ENCODE data around the gene DENND1A.

The DENND1A gene

DNA sequence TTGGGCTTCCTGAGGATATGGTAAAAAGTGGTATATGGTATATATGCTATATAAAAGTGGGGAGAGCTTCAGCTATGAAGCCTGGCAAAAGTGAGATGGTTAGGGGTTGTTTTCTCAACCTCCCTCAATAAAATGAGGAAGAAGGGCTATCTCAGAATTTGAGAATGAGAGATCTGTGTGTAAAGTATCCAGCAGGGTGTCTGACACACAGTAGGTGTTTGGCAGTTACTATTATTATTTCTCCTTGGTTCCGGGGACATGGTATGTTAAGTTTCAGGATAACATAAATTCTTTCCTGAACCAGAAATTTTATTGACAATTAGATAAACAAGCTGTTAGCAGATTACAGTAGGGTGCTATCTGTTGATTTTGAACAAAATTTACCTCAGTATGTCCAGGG is 94.1 kb downstream of the DENND1A start:
- no peak for TF ChIP-seq EZH2phosphoT487 (IDR thresholded peaks at IDR 0.05; ENCODE audit: borderline replicate concordance)
- TF ChIP-seq, protein P1, sequence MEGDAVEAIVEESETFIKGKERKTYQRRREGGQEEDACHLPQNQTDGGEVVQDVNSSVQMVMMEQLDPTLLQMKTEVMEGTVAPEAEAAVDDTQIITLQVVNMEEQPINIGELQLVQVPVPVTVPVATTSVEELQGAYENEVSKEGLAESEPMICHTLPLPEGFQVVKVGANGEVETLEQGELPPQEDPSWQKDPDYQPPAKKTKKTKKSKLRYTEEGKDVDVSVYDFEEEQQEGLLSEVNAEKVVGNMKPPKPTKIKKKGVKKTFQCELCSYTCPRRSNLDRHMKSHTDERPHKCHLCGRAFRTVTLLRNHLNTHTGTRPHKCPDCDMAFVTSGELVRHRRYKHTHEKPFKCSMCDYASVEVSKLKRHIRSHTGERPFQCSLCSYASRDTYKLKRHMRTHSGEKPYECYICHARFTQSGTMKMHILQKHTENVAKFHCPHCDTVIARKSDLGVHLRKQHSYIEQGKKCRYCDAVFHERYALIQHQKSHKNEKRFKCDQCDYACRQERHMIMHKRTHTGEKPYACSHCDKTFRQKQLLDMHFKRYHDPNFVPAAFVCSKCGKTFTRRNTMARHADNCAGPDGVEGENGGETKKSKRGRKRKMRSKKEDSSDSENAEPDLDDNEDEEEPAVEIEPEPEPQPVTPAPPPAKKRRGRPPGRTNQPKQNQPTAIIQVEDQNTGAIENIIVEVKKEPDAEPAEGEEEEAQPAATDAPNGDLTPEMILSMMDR (conservative IDR thresholded peaks at IDR 0.05; ENCODE audit: low read length), result no peak
- Histone ChIP-seq H3K4me1 (ENCODE audit: insufficient read depth, low read length, poor library complexity, severe bottlenecking) (peaks cover 40% of the 10 kb centered on the region), H3K4me3 (ENCODE audit: low read length, poor library complexity, severe bottlenecking) (peak overlapping the region; percentile 66), H3K4me2 (ENCODE audit: low read depth, low read length, poor library complexity, severe bottlenecking) (peak overlapping the region; percentile 92), H3K9me2 (replicated peaks; ENCODE audit: low read depth, low read length) (no peaks in the 10 kb centered on the region), H3K9me3 (ENCODE audit: insufficient read depth, low read depth, low read length) (no peaks in the 10 kb centered on the region), H3F3A (ENCODE audit: low read depth) (0 out of 2 replicates have a peak, but pooled peaks cover 8% of the 10 kb centered on the region), H3K9ac (ENCODE audit: low read depth, low read length, poor library complexity, severe bottlenecking) (peak overlapping the region; percentile 24), H3K36me3 (ENCODE audit: insufficient read depth, low read length) (no peaks in the 10 kb centered on the region), H3K27me3 (ENCODE audit: insufficient read depth, low read length, poor library complexity, severe bottlenecking) (no peaks in the 10 kb centered on the region), H3K79me2 (ENCODE audit: insufficient read depth, low read length) (no peaks in the 10 kb centered on the region), H2AFZ (ENCODE audit: low read length) (no peak overlapping the region), H4K20me1 (ENCODE audit: insufficient read depth, low read length, poor library complexity, severe bottlenecking) (no peaks in the 10 kb centered on the region)

DNA sequence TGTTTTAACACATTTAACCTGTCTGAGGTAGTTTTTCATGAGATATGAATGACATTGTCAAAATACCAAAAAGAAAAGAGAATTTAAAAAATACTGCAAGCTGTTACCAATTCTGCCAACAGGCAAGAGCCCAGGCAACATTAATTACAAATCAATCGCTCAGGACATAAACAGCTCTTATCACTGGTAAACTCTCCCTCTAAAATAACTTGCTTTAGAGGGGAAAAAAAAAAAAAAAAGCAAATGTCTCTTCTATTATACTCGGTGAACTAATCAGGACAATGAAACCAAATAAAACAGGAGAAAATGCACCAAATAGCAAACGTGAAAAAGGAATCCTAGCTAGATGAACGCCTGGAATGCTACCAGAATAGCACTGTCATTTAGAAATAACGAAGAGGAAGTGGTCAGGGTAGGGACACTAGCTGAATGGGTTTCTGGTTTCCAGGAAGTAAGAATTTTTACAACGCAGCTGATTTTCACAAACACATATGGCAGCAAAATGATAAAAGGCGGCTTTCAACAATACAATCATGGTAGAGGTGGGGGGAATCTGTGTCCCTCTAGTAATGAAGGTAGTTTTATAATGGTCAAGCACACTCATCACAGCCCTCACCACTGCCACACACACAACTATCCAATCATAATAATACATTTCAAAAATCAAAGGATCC is 94.9 kb downstream of the DENND1A start:
- H3K4me1 ChIP-seq (ENCODE audit: insufficient read depth, low read length, poor library complexity, severe bottlenecking), result peaks cover 40% of the 10 kb centered on the region
- H2AFZ ChIP-seq (ENCODE audit: low read length), result peak overlapping the region; percentile 32; the same call in 1 of the 2 replicates
- no peaks in the 10 kb centered on the region for H3K9me3 ChIP-seq (ENCODE audit: insufficient read depth, low read depth, low read length)
- no peaks in the 10 kb centered on the region for H4K20me1 ChIP-seq (ENCODE audit: insufficient read depth, low read length, poor library complexity, severe bottlenecking)
- 0 out of 2 replicates have a peak, but pooled peaks cover 8% of the 10 kb centered on the region for H3F3A ChIP-seq (ENCODE audit: low read depth)
- no peaks in the 10 kb centered on the region for H3K9me2 ChIP-seq (replicated peaks; ENCODE audit: low read depth, low read length)
- no peak for TF ChIP-seq EZH2phosphoT487 (IDR thresholded peaks at IDR 0.05; ENCODE audit: borderline replicate concordance)
- TF ChIP-seq, protein P1 (conservative IDR thresholded peaks at IDR 0.05; ENCODE audit: low read length), result no peak
- H3K79me2 ChIP-seq (ENCODE audit: insufficient read depth, low read length), result no peaks in the 10 kb centered on the region
- no peaks in the 10 kb centered on the region for H3K27me3 ChIP-seq (ENCODE audit: insufficient read depth, low read length, poor library complexity, severe bottlenecking)
- H3K4me3 ChIP-seq (ENCODE audit: low read length, poor library complexity, severe bottlenecking), result peak overlapping the region; percentile 66
- peak overlapping the region; percentile 92 for H3K4me2 ChIP-seq (ENCODE audit: low read depth, low read length, poor library complexity, severe bottlenecking)
- no peaks in the 10 kb centered on the region for H3K36me3 ChIP-seq (ENCODE audit: insufficient read depth, low read length)
- H3K9ac ChIP-seq (ENCODE audit: low read depth, low read length, poor library complexity, severe bottlenecking), result peak overlapping the region; percentile 57

DNA sequence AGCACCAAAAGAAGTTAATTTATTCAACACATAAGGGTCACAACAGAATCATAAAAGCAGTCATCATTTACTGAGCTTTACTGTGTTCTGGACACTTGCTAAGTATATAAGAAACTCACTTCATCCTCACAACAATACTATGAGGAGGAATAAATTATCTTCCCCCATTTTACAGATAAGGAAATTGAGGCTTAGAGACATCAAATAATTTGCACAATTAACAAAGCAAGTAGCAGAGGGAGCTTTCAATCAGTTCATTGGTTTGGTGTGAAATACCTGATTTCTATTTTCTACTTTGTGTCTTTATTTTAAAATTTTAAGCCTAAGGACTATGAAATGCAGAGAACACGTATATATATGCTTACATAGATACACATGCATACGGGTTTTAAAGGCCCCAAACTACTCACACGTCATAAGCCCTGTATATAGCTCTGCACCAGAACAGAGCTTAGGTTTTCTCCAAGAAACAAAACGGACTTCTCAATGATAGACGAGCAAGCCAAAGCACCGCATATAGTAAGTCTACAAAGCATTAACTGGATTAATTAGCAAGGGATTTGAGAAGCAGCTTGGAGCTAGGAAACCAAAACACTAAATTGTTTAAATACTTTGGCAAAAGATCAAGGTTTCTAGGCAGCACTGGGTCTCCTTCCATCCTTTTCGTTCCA is 95.6 kb downstream of the DENND1A start:
- peak overlapping the region; percentile 92 for H3K4me2 ChIP-seq (ENCODE audit: low read depth, low read length, poor library complexity, severe bottlenecking)
- H3K36me3 ChIP-seq (ENCODE audit: insufficient read depth, low read length), result no peaks in the 10 kb centered on the region
- peaks cover 40% of the 10 kb centered on the region for H3K4me1 ChIP-seq (ENCODE audit: insufficient read depth, low read length, poor library complexity, severe bottlenecking)
- H3K9me3 ChIP-seq (ENCODE audit: insufficient read depth, low read depth, low read length), result peaks cover 3% of the 10 kb centered on the region
- TF ChIP-seq EZH2phosphoT487 (IDR thresholded peaks at IDR 0.05; ENCODE audit: borderline replicate concordance), result no peak
- TF ChIP-seq, protein P1 (conservative IDR thresholded peaks at IDR 0.05; ENCODE audit: low read length), result no peak
- H3K27me3 ChIP-seq (ENCODE audit: insufficient read depth, low read length, poor library complexity, severe bottlenecking), result no peaks in the 10 kb centered on the region
- H2AFZ ChIP-seq (ENCODE audit: low read length), result peak overlapping the region; percentile 32; the same call in 1 of the 2 replicates
- no peaks in the 10 kb centered on the region for H3K79me2 ChIP-seq (ENCODE audit: insufficient read depth, low read length)
- H3K4me3 ChIP-seq (ENCODE audit: low read length, poor library complexity, severe bottlenecking), result peak overlapping the region; percentile 66
- no peaks in the 10 kb centered on the region for H4K20me1 ChIP-seq (ENCODE audit: insufficient read depth, low read length, poor library complexity, severe bottlenecking)
- H3F3A ChIP-seq (ENCODE audit: low read depth), result 0 out of 2 replicates have a peak, but pooled peaks cover 8% of the 10 kb centered on the region
- peak overlapping the region; percentile 57 for H3K9ac ChIP-seq (ENCODE audit: low read depth, low read length, poor library complexity, severe bottlenecking)
- H3K9me2 ChIP-seq (replicated peaks; ENCODE audit: low read depth, low read length), result no peaks in the 10 kb centered on the region
